Activated CD8-positive, alpha-beta T cell treated with anti-CD3 and anti-CD28 coated beads for 36 hours (primary cell): Measurements from ENCODE around the gene SKAP1. TPM values are rescaled to one million over a fixed set of nuclear protein-coding genes. Genes with fewer than 3 reads are reported as not detected.

ENCODE experiments used
- ATAC-seq: fragments of 200-7000 bp; cut with Tn5 transposase; one replicate; pipeline ENCODE4 v1.10.0; 2021; ENCODE audit warnings: mild to moderate bottlenecking, moderate library complexity
- CTCF ChIA-PET: fragments of 350-600 bp; sonication (Branson Sonifier 250); formaldehyde crosslinking; loops from one replicate; lab custom pipeline; 2021; ENCODE audit warnings: antibody characterized with exemption; lab: Charles Lee
- POLR2A ChIA-PET: fragments of 350-600 bp; sonication (Branson Sonifier 250); formaldehyde crosslinking; loops from one replicate; lab custom pipeline; 2021; ENCODE audit warnings: antibody characterized with exemption; lab: Charles Lee
- DNase-seq: peaks from one replicate; pipeline ENCODE4 v3.0.0-alpha.2; 2020
- H3K27ac Mint-ChIP-seq: one replicate; pipeline ENCODE4 v1.8.0; 2021; ENCODE audit warnings: mild to moderate bottlenecking, mixed read lengths
- H3K27me3 Mint-ChIP-seq: one replicate; pipeline ENCODE4 v1.8.0; 2021; ENCODE audit warnings: mixed read lengths
- H3K36me3 Mint-ChIP-seq: one replicate; pipeline ENCODE4 v1.8.0; 2021; ENCODE audit warnings: low read depth, mixed read lengths
- H3K4me1 Mint-ChIP-seq: one replicate; pipeline ENCODE4 v1.8.0; 2021; ENCODE audit warnings: low read depth, mixed read lengths
- H3K4me3 Mint-ChIP-seq: one replicate; pipeline ENCODE4 v1.8.0; 2021; ENCODE audit warnings: mild to moderate bottlenecking, moderate library complexity, mixed read lengths
- H3K9me3 Mint-ChIP-seq: one replicate; pipeline ENCODE4 v1.8.0; 2021; ENCODE audit warnings: mixed read lengths
- CTCF ChIP-seq: fragments of 200-600 bp; IDR thresholded peaks from one replicate; pipeline ENCODE4 v1.8.0; 2022; ENCODE audit warnings: antibody characterized with exemption, mild to moderate bottlenecking
- intact Hi-C: fragments of 100-400 bp; cut with micrococcal nuclease; formaldehyde crosslinking; loops from one replicate; pipeline ENCODE4 v1.10.0; 2022
- total RNA-seq, 2 experiments: library from RNA; stranded (reverse); gene quantifications; one replicate each; pipeline ENCODE4 v1.2.3, GENCODE V29; 2021

Gene SKAP1
- total RNA-seq, 2 experiments from 2014 or later: 73.9 to 81.3 TPM

- ChIA-PET POLR2A (no interaction called here), CTCF (interaction anchor here (0.7 to 2.3 kb wide), 4 partner anchors 9 to 15 kb away, joined by 3 to 8 read pairs (median 4); no protein-coding TSS in a partner anchor)
- DNase-seq (no peak), ATAC-seq (no peak)
- intact Hi-C loops: no loop called here
- no peak overlapping the region for H3K4me3 Mint-ChIP-seq
- no peak overlapping the region for H3K27ac Mint-ChIP-seq
- peaks cover 23% of the 10 kb centered on the region for H3K36me3 Mint-ChIP-seq
- H3K27me3 Mint-ChIP-seq: no peaks in the 10 kb centered on the region
- no peak for TF ChIP-seq CTCF
- H3K9me3 Mint-ChIP-seq: no peaks in the 10 kb centered on the region
- peaks cover 35% of the 10 kb centered on the region for H3K4me1 Mint-ChIP-seq
These were observed 255.0 kb downstream of the SKAP1 start for GRCh38 chr17:48174833-48175523.

DNA sequence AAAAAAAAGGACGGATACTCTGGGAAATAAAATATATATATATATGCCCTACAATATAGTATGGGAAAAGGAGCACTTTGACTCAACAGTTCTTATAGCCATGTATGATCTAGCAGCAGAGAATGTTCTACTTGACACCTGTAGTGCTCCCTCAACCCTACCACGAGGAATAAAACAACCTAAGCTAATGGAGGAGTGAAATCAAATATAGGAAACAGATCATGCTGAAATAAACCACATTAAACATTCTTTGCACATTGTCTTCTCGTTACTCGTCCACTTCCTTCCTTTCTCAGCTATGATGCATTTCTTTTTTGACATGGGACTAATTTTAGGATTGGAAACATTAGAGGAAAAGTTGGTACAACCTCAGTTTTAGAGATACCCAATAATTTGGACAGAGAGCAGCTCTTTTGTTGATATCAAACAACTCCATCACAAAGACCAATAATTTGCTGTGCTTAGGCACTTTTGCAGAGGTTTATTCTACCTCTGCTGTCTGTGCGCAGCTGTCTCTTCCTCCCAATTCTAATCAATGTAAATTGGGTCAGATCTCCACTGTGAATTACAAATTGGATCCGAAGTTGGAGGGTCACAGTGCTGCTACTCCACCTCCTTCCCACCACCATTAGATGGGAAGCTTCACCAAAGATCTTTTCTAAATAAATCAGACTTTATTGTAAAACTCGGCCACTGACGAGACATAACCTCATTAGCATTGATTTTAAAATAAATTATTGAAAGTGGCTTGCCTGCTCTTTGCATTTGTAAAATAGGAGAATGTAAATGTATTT is 256.6 kb downstream of the SKAP1 start:
- Mint-ChIP-seq H3K4me1 (peaks cover 25% of the 10 kb centered on the region), H3K36me3 (peaks cover 11% of the 10 kb centered on the region), H3K27ac (no peak overlapping the region), H3K9me3 (no peaks in the 10 kb centered on the region), H3K27me3 (no peaks in the 10 kb centered on the region), H3K4me3 (no peak overlapping the region)
- intact Hi-C loops: no loop called here
- POLR2A ChIA-PET: interaction anchor here (0.6 kb wide), 3 partner anchors 27 to 267 kb away, joined by 3 to 4 read pairs (median 3); no protein-coding TSS in a partner anchor
- ATAC-seq: no peak
- TF ChIP-seq CTCF: no peak
- DNase-seq: no peak
- CTCF ChIA-PET: interaction anchor here (0.7 to 2.3 kb wide), 5 partner anchors 9 to 89 kb away, joined by 3 to 8 read pairs (median 3); partner anchors contain the start of gene SNX11

GRCh38 chr17:48169926-48170325 is 260.1 kb downstream of the SKAP1 start:
- ATAC-seq (no peak), DNase-seq (no peak)
- no peak for TF ChIP-seq CTCF
- Mint-ChIP-seq H3K9me3 (no peaks in the 10 kb centered on the region), H3K27ac (no peak overlapping the region), H3K4me3 (no peak overlapping the region), H3K4me1 (peaks cover 19% of the 10 kb centered on the region), H3K27me3 (no peaks in the 10 kb centered on the region), H3K36me3 (peaks cover 7% of the 10 kb centered on the region)
- ChIA-PET CTCF (no interaction called here), POLR2A (no interaction called here)
- intact Hi-C loops: no loop called here

DNA sequence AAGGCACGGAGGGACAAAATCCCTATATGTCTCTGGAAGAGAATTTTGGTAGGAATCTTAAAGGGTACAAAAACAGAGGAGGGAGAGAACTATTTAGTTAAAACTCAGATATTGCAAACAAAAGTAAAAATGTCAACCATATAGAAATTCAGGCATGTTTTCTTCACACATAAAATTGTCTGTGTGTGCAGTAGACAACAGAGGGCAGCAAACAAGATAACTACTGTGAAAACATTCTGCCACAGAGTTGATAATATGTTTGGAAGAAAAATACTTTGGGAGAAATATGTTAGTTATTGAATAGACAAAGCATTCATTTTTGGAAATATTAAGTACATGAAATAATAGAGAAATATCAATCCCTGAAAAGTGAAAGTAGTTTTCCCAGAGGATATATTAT is 266.2 kb downstream of the SKAP1 start:
- Mint-ChIP-seq H3K27ac (no peak overlapping the region), H3K9me3 (no peaks in the 10 kb centered on the region), H3K27me3 (no peaks in the 10 kb centered on the region), H3K4me1 (peaks cover 3% of the 10 kb centered on the region), H3K4me3 (no peak overlapping the region), H3K36me3 (peaks cover 16% of the 10 kb centered on the region)
- POLR2A ChIA-PET: no interaction called here
- CTCF ChIA-PET: interaction anchor here (1.0 to 2.1 kb wide), 2 partner anchors 10 to 430 kb away, joined by 3 to 8 read pairs; partner anchors contain the start of gene HOXB5
- DNase-seq (no peak), ATAC-seq (no peak)
- intact Hi-C loops: no loop called here
- TF ChIP-seq CTCF: no peak
